Measurements from ENCODE around the gene DNAJC6.

DNA sequence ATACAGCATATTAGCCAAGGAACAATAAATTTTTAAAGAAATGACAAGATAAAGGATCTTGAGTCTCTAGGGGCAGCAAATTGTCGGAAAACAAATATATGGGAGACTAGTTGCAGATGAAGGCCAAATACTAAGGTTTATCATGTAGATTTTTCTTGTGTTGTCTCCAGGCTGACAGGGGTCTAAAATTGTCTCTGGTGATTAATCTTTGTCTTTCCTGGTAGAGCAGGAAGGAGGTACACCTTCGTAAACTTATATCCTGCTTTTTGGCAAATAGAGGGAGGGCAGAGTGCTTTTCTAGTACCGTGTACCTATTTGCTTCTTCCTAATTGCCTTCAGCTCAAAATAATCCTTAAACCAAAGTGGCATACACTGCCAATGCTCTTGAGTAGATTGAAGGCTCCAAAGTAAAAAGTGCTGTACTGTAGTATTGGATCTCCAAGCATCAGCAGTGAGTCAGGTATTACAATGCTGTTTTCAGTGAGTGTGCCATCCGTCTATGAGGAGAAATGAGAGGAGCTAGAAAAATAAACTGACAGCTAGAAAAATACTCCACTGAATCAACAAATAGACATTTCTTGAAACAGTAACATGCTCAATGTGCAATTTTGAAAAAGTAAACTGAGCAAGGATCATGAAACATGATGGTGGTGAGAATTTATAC is 109.3 kb downstream of the DNAJC6 start:
- no peak for TF ChIP-seq CTCF (IDR thresholded peaks at IDR 0.05)
- no peak for TF ChIP-seq POLR2A (IDR thresholded peaks at IDR 0.05)
